HCT116 (cell line): Measurements from ENCODE around the gene ZNF222. TPM values are rescaled to one million over a fixed set of nuclear protein-coding genes. Genes with fewer than 3 reads are reported as not detected.
A peak's percentile ranks its signal among the peaks of the same experiment; 100 is the strongest.

ENCODE experiments used
- ATAC-seq: fragments of 200-7000 bp; cut with Tn5 transposase; 2 replicates; pipeline ENCODE4 v1.9.1; 2020; ENCODE audit warnings: mild to moderate bottlenecking, moderate library complexity
- BruUV-seq: library from RNA; stranded (reverse); fragments of 400-500 nt; replicated peaks from 2 replicates; lab custom pipeline; 2021; lab: Mats Ljungman, UMichigan
- CTCF ChIA-PET: fragments of 300-600 bp; sonication (Branson Sonifier 250); formaldehyde crosslinking; loops from one replicate; lab custom pipeline; 2021; ENCODE audit warnings: antibody characterized with exemption; lab: Charles Lee
- POLR2A ChIA-PET: fragments of 300-600, 350-600 bp; sonication (Branson Sonifier 250); formaldehyde crosslinking; loops from one replicate; lab custom pipeline; 2021; ENCODE audit warnings: antibody characterized with exemption; lab: Charles Lee
- RAD21 ChIA-PET, 2 experiments: fragments of 300-600 bp; sonication (Branson Sonifier 250); formaldehyde crosslinking; loops; one replicate each; lab custom pipeline; 2023; ENCODE audit warnings: low total read pairs in 2 of 2; ENCODE audit not compliant: uncharacterized antibody in 2 of 2, unreplicated experiment in 2 of 2, low non-redundant PET in 1 of 2; lab: Charles Lee
- DNase-seq: peaks from one replicate; pipeline ENCODE4 v3.0.0-alpha.2; 2010; ENCODE audit warnings: low read depth, low spot score
- H2AFZ ChIP-seq: fragments of 200-600 bp; shearing (Covaris generic), sonication (generic); 2 replicates; pipeline ENCODE4 v1.6.1; 2017; ENCODE audit warnings: low read depth, mixed run types, mixed read lengths, antibody characterized with exemption, low read length; ENCODE audit not compliant: poor library complexity, severe bottlenecking
- H3K27ac ChIP-seq: 2 replicates; pipeline ENCODE4 v1.5.1; 2012; ENCODE audit warnings: low read depth, low read length
- H3K27me3 ChIP-seq: fragments of 200-600 bp; sonication (generic); 2 replicates; pipeline ENCODE4 v1.6.1; 2016; ENCODE audit warnings: mixed run types, low read length, mixed read lengths; ENCODE audit not compliant: insufficient read depth
- H3K36me3 ChIP-seq, 2 experiments: fragments of 200-500 bp in 1 of 2; fragments of 200-600 bp in 1 of 2; sonication (Bioruptor generic) in 1 of 2; sonication (generic) in 1 of 2; 2 replicates each; pipeline versions ENCODE4 v1.5.1 to v1.6.1; 2014 to 2016; ENCODE audit warnings: low read length in 2 of 2, inconsistent platforms in 1 of 2, mixed read lengths in 1 of 2, mixed run types in 1 of 2; ENCODE audit not compliant: insufficient read depth in 2 of 2, control insufficient read depth in 1 of 2
- H3K4me1 ChIP-seq, 2 experiments: fragments of 200-600 bp in 1 of 2; sonication (generic) in 1 of 2; 2 replicates each; pipeline versions ENCODE4 v1.5.1 to v1.6.1; 2012 to 2017; ENCODE audit warnings: low read length in 2 of 2, inconsistent platforms in 1 of 2, mild to moderate bottlenecking in 1 of 2, mixed read lengths in 1 of 2, mixed run types in 1 of 2, moderate library complexity in 1 of 2; ENCODE audit not compliant: insufficient read depth in 2 of 2, control insufficient read depth in 1 of 2
- H3K4me2 ChIP-seq: fragments of 200-600 bp; sonication (generic); 2 replicates; pipeline ENCODE4 v1.6.1; 2017; ENCODE audit warnings: mixed run types, low read length, mixed read lengths
- H3K4me3 ChIP-seq, 2 experiments: fragments of 200-600 bp in 1 of 2; sonication (generic) in 1 of 2; replicated peaks in 1 of 2; 2 replicates each; pipeline ENCODE4 v1.5.1; 2011 to 2016; ENCODE audit warnings: low read length in 2 of 2, control low read depth in 1 of 2, low read depth in 1 of 2, mild to moderate bottlenecking in 1 of 2, mixed read lengths in 1 of 2, mixed run types in 1 of 2
- H3K79me2 ChIP-seq: fragments of 200-600 bp; sonication (generic); 2 replicates; pipeline ENCODE4 v1.6.1; 2017; ENCODE audit warnings: mild to moderate bottlenecking, mixed run types, low read length, moderate library complexity, mixed read lengths; ENCODE audit not compliant: insufficient read depth
- H3K9ac ChIP-seq: fragments of 200-600 bp; sonication (generic); 2 replicates; pipeline ENCODE4 v1.6.1; 2016; ENCODE audit warnings: low read length, mixed read lengths
- H3K9me2 ChIP-seq: fragments of 200-600 bp; sonication (generic), shearing (Covaris generic); 2 replicates; pipeline ENCODE4 v1.6.1; 2017; ENCODE audit warnings: mixed run types, mild to moderate bottlenecking, moderate library complexity; ENCODE audit not compliant: insufficient read depth
- H3K9me3 ChIP-seq, 2 experiments: fragments of 200-500 bp in 1 of 2; fragments of 200-600 bp in 1 of 2; sonication (Bioruptor generic) in 1 of 2; sonication (generic) in 1 of 2; 2 replicates each; pipeline ENCODE4 v1.6.1; 2014 to 2017; ENCODE audit warnings: low read length in 2 of 2, mixed read lengths in 2 of 2, inconsistent platforms in 1 of 2, low read depth in 1 of 2, mild to moderate bottlenecking in 1 of 2, mixed run types in 1 of 2, moderate library complexity in 1 of 2; ENCODE audit not compliant: control insufficient read depth in 1 of 2, insufficient read depth in 1 of 2
- H4K20me1 ChIP-seq: fragments of 200-600 bp; sonication (generic), shearing (Covaris generic); 2 replicates; pipeline ENCODE4 v1.6.1; 2017; ENCODE audit warnings: mixed run types, mild to moderate bottlenecking, moderate library complexity; ENCODE audit not compliant: insufficient read depth
- CEBPB ChIP-seq: IDR thresholded peaks from 2 replicates; pipeline ENCODE4 v1.6.1; 2012; ENCODE audit warnings: low read depth
- POLR2AphosphoS5 ChIP-seq: IDR thresholded peaks from 2 replicates; pipeline ENCODE4 v1.6.1; 2011; ENCODE audit warnings: mild to moderate bottlenecking, low read depth, low read length, moderate library complexity
- RAD21 ChIP-seq: IDR thresholded peaks from 2 replicates; pipeline ENCODE4 v1.6.1; 2012; ENCODE audit warnings: low read depth, mild to moderate bottlenecking
- SIN3A ChIP-seq: IDR thresholded peaks from 2 replicates; pipeline ENCODE4 v1.6.1; 2012; ENCODE audit warnings: low read depth
- SRF ChIP-seq: IDR thresholded peaks from 2 replicates; pipeline ENCODE4 v1.6.1; 2012; ENCODE audit warnings: low read depth
- TCF7L2 ChIP-seq: IDR thresholded peaks from 2 replicates; pipeline ENCODE4 v1.7.0; 2011; ENCODE audit warnings: borderline replicate concordance, inconsistent platforms; ENCODE audit not compliant: insufficient read depth, insufficient read length; ENCODE audit errors: extremely low read depth
- YY1 ChIP-seq: IDR thresholded peaks from 2 replicates; pipeline ENCODE4 v1.6.1; 2011; ENCODE audit warnings: low read length, low read depth, moderate library complexity, mild to moderate bottlenecking; ENCODE audit not compliant: insufficient replicate concordance; ENCODE audit errors: extremely low read depth
- intact Hi-C: fragments of 100-400 bp; cut with micrococcal nuclease; formaldehyde crosslinking; loops from 2 replicates; pipeline ENCODE4 v1.10.0; 2022
- total RNA-seq: library from RNA; stranded (reverse); gene quantifications from one replicate; pipeline ENCODE4 v1.2.1, GENCODE V29; 2021; ENCODE audit not compliant: unreplicated experiment
- TF ChIP-seq, protein P1 (sequence below), 3 experiments: fragments of 200-600 bp in 1 of 3; sonication (generic) in 1 of 3; IDR thresholded peaks in 2 of 3; conservative IDR thresholded peaks in 1 of 3; 2 replicates each; pipeline ENCODE4 v1.5.1; 2012 to 2017; ENCODE audit warnings: low read depth in 2 of 3, low read length in 2 of 3, antibody characterized with exemption in 1 of 3, borderline replicate concordance in 1 of 3, control low read depth in 1 of 3, mild to moderate bottlenecking in 1 of 3, mixed read lengths in 1 of 3, mixed run types in 1 of 3, moderate library complexity in 1 of 3; ENCODE audit not compliant: insufficient read depth in 1 of 3

ZNF222 gene
- total RNA-seq, 1 experiment from 2014 or later, result 3.0 TPM

DNA sequence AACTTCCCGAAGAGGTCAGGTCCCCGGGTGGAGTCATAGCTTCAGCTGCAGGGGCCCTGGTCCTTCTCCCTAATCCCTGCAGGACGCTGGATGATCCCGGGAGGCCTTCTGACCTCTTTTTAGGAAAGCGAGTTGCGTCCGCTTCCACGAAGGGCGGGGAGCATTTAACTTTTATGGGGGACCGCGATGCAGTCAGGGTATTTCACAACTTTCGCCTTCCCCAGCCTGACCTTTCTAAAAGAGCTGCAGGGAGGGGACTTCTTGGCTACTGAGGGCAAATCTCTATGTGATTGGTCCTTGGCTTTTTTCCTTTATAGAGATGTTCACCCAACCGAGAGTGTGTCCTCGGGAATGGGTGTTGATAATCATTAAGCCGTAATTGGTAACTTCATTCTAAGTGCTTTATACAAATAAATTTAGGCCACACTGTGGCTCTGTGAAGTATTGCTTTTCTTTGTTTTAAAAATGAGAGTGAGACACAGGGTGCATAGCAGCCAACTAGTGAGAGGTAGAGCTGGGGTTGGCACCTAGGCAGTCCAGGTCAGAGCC, 21.6 kb upstream of the ZNF222 start:
- peak overlapping the region; percentile 51 for H3K9ac ChIP-seq
- intact Hi-C loops, result loop anchor here (2.0 kb wide), 1 partner anchor 91 kb away; the partner anchor contains the start of gene ZNF224
- H4K20me1 ChIP-seq, result no peaks in the 10 kb centered on the region
- H3K4me2 ChIP-seq, result peak overlapping the region; percentile 93
- ChIA-PET CTCF (no interaction called here), POLR2A (no interaction called here)
- ATAC-seq (peak; percentile 35), DNase-seq (no peak)
- no TSS peak for BruUV-seq
- no peaks in the 10 kb centered on the region for H3K9me2 ChIP-seq
- peaks cover 0 to 13% of the 10 kb centered on the region in 2 experiments; a peak in 2 of 4 replicates for H3K4me1 ChIP-seq
- peak overlapping the region; percentile 65 for H2AFZ ChIP-seq
- H3K9me3 ChIP-seq, result no peaks in the 10 kb centered on the region; a peak in 1 of 4 replicates
- no peaks in the 10 kb centered on the region; the same call in 1 of the 2 replicates for H3K79me2 ChIP-seq
- no peaks in the 10 kb centered on the region for H3K27me3 ChIP-seq
- H3K27ac ChIP-seq, result no peak overlapping the region
- TF ChIP-seq SRF (no peak), SIN3A (no peak), YY1 (no peak), RAD21 (no peak), POLR2AphosphoS5 (no peak), CEBPB (no peak), TCF7L2 (no peak)
- TF ChIP-seq, protein P1, sequence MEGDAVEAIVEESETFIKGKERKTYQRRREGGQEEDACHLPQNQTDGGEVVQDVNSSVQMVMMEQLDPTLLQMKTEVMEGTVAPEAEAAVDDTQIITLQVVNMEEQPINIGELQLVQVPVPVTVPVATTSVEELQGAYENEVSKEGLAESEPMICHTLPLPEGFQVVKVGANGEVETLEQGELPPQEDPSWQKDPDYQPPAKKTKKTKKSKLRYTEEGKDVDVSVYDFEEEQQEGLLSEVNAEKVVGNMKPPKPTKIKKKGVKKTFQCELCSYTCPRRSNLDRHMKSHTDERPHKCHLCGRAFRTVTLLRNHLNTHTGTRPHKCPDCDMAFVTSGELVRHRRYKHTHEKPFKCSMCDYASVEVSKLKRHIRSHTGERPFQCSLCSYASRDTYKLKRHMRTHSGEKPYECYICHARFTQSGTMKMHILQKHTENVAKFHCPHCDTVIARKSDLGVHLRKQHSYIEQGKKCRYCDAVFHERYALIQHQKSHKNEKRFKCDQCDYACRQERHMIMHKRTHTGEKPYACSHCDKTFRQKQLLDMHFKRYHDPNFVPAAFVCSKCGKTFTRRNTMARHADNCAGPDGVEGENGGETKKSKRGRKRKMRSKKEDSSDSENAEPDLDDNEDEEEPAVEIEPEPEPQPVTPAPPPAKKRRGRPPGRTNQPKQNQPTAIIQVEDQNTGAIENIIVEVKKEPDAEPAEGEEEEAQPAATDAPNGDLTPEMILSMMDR (IDR thresholded peaks at IDR 0.05 in 2 of 3, conservative IDR thresholded peaks at IDR 0.05 in 1 of 3; ENCODE audit: borderline replicate concordance in 1 of 3, insufficient read depth in 1 of 3, low read depth in 2 of 3, low read length in 2 of 3), result no peak
- TF ChIP-seq, all 23 proteins: peak for 0
- H3K4me3 ChIP-seq, result peak overlapping the region; percentile 86 to 88
- peaks cover 0 to 1% of the 10 kb centered on the region in 2 experiments; a peak in 1 of 4 replicates for H3K36me3 ChIP-seq
- RAD21 ChIA-PET, result no interaction called here
